ENCODE measurements around the gene WDR74.
A peak's percentile ranks its signal among the peaks of the same experiment; 100 is the strongest.
"Not testable (repeated sequence)": the region's sequence is repeated elsewhere in the genome, so short reads cannot be mapped to it uniquely, and the experiment has no call there.

Gene WDR74

DNA sequence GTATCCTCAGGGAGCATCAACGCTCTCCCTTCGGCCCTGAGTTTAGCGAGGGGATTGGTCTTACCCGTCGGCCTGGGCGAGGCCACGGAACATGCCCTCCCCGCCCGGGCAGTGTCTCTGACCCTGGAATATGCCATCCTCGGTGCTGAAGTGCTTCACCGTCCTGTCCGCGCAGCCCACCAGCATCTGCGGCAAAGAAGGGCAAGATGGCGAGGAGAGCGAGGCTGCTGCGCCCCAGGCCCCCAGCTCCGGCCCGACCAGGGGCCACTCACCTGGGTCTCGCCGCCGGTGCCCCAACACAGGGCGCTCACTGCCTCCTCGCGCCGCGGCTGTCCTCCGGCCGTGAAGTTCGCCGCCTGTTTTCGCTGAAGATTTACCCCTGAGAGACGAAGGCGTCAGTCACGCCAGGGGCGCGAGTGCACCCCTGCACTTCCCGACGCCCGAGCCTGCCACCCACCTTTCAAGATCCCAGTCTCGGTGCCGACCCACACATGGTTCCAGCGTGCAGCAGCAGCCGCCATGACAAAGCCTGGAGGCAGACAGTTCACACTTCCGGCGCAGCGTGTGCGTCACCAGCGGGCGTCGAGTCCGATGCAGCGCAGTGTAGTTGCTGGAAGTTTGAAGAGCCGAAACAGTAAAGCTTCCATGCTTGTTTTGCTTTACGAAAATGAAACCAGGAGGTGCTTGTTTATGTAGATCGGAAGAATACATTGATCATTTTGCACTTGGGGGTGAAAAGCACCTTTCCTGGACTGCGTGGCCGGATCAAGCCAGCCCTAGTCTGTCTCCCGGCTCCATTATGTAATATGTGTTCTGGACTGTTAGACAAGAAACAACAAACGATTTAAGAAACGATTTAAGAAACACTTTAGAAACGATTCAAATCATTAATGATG is at the start of gene WDR74:
Gene WDR74 (minus strand): TSS at position 541 of the 896 bp plus-strand sequence. CDS start 20 bp downstream, at position 521.
- DNase-seq (ENCODE audit: low spot score): peak; percentile 94

DNA sequence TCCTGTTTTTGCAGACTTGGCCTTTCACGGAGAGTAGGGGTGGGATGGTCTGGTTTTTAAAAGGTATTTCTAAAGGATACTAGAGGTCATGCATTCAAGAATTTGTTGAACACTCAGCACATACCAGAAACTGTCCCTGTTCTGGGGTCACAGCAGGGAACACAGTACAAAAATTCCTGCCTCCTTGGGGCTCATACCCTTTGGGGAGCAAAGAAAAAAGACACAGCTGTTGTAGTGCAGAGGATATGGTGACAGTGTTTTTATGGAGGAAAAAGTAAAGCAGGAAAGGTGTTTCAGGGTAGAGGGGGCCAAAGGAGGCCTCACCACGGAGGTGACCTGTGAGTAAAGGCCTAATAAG is 49.7 kb upstream of the WDR74 start:
- DNase-seq (ENCODE audit: low spot score): no peak

DNA sequence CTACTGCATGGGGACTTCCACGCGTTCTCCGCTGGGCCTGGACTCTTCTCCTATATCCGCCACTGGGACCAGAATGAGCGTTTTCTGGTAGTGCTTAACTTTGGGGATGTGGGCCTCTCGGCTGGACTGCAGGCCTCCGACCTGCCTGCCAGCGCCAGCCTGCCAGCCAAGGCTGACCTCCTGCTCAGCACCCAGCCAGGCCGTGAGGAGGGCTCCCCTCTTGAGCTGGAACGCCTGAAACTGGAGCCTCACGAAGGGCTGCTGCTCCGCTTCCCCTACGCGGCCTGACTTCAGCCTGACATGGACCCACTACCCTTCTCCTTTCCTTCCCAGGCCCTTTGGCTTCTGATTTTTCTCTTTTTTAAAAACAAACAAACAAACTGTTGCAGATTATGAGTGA is 49.0 kb upstream of the WDR74 start:
- no peak for DNase-seq (ENCODE audit: low spot score)

DNA sequence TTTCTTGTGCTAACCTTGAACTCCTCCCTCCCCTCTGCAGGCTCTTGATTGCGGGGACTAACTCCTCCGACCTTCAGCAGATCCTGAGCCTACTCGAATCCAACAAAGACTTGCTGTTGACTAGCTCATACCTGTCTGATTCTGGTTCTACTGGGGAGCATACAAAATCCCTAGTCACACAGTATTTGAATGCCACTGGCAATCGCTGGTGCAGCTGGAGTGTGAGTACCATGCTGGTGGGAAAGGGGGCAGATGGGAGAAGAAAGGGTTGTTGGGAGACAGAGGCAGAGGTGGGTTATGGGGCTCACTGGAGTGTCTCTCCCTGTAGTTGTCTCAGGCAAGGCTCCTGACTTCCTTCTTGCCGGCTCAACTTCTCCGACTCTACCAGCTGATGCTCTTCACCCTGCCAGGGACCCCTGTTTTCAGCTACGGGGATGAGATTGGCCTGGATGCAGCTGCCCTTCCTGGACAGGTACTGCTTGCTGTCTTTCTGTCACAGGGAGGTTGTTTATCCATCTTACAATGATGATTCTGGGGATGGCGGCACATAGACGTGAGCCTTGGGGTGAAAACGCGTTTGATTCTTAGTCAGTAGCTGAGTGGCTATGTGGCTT is 45.9 kb upstream of the WDR74 start:
- DNase-seq (ENCODE audit: low spot score): no peak

DNA sequence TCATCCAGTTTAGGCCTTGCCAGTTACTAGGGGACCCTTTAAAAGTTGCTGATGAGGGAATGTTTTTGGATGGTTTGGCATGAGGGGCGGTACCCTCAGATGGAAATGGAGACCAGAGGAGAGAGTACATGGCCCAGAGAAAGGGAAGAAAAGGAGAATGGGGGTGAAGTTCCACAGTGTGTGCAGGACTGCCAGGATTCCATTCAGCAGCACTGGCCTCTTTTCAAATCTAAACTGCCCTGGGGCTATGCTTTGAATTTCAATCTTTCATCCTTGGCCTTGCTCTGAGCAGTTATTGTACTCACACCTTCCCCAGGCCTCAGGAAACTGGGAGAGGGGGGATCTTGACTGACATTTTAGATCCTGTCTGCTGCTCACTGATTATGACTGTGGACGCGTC is 44.3 kb upstream of the WDR74 start:
- peak; percentile 49 for DNase-seq (ENCODE audit: low spot score)

DNA sequence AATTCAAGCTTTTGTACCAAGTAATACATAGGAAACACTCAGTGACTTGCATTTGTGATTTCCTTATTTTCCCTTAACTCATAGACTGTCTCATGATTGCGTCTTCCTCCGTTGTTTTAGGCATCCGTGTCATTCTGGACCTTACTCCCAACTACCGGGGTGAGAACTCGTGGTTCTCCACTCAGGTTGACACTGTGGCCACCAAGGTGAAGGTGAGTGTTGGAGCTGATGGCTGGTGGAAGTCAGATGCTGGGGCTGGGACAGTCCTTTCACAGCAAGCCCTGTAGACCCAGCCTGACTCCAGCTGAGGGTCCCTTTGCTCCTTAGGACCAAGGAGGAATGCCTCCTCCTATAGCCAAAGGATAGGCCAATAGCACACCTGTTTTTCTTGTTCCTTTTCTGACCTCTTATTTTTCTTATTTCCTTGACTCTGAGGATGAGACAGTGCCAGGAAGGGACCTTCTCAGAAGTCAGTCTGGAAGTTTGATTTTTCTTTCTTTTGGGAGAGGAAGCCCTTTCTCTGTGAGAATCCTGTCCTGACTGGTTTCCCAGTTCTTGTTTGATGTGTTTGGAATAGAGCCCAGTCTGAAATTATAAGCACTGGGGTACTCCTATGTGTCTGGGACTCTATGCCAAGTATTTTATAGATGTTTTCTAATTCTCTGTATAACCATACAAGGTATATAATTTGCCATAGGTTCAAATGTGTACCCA is 43.6 kb upstream of the WDR74 start:
- DNase-seq (ENCODE audit: low spot score): no peak

DNA sequence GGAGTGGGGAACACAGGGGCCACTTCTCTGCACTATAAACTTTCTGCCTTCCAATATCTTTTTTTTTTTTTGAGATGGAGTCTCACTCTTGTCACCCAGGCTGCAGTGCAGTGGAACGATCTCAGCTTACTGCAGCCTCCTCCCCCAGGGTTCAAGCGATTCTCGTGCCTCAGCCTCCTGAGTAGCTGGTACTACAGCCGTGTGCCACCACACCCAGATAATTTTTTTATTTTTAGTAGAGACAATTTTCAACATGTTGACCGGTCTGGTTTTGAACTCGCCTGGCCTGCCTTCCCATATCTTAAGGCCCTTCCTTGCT is 43.0 kb upstream of the WDR74 start:
- DNase-seq (ENCODE audit: low spot score): no peak

DNA sequence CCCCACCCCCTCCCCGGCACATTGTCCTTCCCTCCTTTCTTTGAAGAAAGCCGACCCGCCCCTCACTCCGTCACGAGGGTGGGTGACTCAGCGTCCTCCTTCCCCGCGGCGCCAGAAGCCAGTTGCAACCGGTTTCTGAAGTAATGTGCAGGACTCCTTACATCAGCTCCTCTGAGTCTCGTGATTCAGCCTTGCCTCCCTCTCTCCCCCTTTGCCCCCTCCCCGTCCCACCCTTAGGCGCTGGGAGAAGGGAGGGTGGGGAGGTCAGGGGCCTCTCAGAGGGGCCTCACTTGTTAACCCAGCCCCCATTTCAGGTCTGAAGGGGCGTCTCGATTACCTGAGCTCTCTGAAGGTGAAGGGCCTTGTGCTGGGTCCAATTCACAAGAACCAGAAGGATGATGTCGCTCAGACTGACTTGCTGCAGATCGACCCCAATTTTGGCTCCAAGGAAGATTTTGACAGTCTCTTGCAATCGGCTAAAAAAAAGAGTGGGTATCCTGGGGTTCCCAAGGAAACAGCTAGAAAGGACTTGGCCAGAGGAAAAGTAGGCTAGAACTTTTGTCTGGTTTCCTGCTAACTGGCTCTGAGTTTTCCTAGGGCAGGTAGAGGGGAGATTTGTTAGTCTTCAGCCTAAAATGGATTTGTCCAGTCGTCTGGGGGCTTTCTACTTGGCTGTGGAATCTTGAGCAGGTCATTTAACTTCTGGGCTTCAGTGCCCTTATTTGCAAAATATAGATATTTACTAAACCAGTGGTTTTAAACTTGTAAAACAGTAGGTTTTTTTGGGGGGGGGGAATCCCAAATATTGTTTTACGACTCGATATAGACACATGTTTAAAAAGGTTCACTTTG is 42.4 kb upstream of the WDR74 start:
- peak; percentile 83 for DNase-seq (ENCODE audit: low spot score)

DNA sequence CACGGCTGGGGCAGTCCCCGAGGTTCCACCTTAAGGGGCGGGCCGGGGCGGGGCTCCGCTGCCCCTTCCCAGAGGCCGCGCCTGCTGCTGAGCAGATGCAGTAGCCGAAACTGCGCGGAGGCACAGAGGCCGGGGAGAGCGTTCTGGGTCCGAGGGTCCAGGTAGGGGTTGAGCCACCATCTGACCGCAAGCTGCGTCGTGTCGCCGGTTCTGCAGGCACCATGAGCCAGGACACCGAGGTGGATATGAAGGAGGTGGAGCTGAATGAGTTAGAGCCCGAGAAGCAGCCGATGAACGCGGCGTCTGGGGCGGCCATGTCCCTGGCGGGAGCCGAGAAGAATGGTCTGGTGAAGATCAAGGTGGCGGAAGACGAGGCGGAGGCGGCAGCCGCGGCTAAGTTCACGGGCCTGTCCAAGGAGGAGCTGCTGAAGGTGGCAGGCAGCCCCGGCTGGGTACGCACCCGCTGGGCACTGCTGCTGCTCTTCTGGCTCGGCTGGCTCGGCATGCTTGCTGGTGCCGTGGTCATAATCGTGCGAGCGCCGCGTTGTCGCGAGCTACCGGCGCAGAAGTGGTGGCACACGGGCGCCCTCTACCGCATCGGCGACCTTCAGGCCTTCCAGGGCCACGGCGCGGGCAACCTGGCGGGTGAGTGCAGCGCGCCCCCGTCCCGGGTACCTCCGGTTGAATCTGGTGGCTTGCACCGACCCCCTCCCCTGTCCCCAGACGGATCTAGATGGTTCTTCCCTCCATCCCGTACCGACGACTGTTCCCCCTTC is 41.6 kb upstream of the WDR74 start, which contains the start of gene SLC3A2:
Gene SLC3A2 (plus strand): TSS at position 94 of the 776 bp plus-strand sequence. CDS start 128 bp downstream, at position 222.
- DNase-seq (ENCODE audit: low spot score): peak; percentile 88

DNA sequence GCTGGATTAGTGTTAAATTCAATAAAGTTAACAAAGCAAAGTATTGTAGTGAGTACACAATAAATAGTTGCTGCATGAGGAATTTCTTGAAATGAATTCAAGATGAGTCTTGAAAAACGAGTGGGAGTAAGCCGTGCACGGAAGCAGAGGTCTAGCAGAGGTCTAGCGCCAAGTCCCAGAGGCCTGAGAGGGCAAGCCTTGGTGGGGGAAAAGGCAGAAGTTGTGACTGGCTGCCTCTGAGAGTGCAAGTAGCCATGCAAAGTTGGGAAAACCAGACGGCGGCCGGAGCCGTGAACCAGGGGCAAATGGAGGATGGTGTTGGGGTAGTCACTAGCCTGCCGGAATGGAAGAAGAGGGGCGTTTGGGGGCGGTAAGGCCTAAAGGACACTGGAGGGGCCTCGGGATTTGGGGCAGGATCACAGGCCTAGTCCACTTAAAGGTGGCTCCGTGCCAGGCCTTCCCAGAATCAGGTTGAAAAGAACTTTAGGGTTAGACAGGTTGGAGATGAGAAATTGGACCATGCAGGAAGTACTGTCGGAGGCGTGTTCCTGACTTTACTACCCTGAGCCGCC is 40.9 kb upstream of the WDR74 start:
- DNase-seq (ENCODE audit: low spot score): no peak

DNA sequence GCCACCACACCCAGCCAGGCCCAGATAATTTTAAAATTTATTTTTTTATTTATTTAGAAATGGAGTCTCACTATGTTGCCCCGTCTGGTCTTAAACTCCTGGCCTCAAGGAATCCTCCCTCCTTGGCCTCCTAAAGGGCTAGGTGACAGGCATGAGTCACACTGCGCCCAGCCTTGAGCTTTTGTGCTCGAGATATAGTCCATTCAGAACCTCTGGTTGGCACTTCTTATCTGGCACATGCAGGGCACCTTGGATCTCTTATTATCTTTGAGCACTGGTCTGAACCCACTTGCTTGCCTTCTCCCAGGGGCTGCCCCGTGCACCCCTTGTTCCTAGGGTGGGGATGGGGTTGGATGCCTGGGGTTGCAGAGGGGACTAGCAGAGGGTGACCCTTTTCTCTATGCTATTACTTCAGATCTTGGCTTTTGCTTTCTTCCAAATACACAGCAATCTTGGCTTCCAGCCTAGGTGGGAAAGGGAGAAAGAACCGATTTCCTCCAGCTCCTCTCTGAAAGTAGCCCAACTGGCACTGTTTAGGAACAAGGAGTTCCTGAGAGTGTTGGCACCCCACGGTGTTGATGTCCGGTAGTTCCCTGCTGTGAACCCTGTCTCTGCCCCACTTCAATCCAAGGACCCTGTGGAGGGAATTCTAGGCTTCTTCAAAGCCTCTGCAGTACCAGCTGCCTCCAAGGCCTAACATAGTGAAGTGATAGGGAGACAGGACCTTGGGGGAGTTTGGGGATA is 40.0 kb upstream of the WDR74 start:
- DNase-seq (ENCODE audit: low spot score): peak; percentile 62

DNA sequence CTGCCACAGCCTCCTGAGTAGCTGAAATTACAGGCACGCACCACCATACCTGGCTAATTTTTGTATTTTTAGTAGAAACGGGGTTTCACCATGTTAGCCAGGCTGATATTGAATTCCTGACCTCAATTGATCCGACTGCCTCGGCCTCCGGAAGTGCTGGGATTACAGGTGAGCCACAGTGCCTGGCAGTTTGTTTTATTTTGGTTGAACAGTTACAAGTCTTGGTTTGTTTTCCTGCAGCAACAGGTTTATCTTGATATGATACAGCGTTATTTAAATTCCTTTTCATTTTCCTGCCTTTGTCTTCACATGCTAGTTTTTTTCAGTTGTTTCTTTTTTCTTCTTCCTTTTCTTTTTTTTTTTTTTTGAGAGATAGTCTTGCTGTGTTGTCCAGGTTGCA is 37.3 kb upstream of the WDR74 start:
- no peak for DNase-seq (ENCODE audit: low spot score)

DNA sequence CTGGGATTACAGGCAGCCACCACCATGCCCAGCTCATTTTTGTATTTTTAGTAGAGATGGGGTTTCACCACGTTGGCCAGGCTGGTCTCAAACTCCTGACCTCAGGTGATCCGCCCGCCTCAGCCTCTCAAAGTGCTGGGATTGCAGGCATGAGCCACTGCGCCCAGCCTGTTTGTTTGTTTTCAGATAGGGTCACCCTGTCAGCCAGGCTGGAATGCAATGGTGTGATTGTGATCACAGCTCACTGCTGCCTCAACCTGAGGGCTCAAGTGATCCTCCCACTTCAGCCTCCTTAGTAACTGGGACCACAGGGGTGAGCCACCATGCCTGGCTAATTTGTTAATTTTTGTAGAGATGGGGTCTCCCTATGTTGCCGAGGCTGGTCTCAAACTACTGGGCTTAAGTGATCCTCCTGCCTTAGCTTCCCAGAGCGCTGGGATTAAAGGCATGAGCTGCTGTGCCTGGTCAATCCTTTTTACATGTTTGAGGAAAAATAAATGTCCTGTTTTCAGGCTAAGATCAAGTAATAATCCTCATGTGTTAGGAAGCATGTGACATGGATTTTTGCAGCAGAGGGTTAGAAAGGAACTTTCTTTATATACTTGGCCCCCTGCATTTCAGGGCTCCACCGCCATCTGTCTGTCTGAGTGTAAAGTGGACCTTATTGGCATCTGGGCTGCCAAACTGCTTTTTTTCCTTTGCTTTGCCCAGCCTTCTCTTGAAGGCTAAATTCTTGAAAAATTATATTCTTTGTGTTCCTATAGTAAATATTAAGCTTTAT is 36.5 kb upstream of the WDR74 start:
- DNase-seq (ENCODE audit: low spot score): no peak

DNA sequence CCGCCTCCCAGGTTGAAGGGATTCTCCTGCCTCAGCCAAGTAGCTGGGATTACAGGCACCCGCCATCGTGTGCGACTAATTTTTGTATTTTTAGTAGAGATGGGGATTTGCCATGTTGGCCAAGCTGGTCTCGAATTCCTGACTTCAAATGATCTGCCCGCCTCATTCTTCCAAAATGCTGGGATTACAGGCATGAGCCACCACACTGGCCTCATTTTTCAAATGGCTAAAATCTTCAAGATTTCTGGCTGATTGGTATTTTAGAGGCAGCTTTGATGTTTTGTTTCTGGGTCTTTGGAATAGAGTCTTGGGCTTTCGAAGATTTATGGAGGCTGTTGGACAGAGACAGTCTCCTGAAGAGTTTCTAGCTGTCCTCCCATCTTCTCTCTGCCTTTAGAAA is 35.5 kb upstream of the WDR74 start:
- no peak for DNase-seq (ENCODE audit: low spot score)

DNA sequence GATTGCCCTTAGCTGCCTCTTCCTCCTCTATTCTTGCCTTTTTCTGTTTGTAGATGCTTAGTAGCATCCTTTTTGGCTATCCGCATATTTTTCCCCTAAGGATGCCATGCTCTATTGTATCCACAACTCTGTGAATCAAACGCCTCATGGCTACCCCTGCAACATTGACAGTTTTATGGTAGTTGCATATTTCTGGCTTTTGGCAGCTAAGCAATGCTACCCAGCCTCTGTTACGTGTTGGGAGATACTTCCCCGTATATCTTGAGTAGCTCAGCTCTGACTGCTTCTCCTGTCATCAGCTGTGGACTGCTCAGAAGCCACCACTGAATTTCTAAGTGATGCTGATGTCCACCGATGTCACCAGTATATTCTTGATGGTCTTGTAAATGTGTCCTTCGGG is 26.2 kb upstream of the WDR74 start:
- no peak for DNase-seq (ENCODE audit: low spot score)

DNA sequence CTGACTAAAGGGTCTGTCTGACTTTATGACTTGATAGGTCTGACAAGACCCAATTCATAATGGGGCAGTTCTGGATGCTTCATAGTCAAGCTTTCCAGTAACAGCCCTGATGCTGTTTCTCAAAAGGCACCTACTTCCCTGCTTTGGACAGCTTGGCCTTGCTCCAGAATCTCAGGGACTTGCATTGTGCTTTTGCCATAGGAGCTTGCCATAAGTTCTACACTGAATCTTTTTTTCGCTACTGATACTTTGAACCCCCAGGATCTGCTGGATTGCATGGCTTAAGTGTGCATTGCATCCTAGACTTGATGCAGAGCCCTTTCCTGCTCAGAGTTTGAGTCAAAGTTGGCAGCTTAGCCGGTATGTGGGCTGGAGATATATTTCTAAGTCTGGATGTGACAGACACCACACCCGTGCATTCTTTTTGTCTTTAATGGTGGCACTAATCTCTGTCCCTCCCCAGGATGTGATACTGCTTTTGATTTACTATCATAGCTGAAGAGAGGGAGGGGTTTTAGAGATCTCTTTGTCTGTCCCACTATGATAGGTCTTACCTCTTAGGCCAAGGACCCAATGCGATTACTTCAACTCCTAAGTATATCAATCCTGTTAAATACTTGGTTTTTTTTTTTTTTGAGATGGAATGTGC is 24.4 kb upstream of the WDR74 start:
- no peak for DNase-seq (ENCODE audit: low spot score)

DNA sequence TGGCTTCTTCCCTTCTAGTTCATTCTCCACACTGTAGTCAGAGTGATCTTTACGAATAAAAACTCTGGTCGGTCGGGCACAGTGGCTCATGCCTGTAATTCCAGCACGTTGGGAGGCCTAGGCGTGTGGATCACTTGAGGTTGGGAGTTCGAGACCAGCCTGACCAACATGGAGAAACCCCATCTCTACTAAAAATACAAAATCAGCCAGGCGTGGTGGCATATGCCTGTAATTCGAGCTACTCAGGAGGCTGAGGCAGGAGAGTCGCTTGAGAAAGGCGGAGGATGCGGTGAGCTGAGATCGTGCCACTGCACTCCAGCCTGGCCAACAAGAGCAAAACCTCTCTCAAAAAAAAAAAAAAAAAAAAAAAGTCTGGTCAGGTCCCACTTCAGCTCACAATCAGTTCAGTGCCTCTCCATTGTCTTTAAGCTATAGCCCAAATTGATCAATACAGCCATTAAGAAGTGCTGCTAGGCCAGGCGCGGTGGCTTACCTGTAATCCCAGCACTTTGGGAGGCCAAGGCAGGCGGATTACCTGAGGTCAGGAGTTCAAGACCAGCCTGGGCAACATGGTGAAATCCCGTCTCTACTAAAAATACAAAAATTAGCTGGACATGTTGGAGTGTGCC is 22.3 kb upstream of the WDR74 start:
- not testable (repeated sequence) for DNase-seq (ENCODE audit: low spot score)

DNA sequence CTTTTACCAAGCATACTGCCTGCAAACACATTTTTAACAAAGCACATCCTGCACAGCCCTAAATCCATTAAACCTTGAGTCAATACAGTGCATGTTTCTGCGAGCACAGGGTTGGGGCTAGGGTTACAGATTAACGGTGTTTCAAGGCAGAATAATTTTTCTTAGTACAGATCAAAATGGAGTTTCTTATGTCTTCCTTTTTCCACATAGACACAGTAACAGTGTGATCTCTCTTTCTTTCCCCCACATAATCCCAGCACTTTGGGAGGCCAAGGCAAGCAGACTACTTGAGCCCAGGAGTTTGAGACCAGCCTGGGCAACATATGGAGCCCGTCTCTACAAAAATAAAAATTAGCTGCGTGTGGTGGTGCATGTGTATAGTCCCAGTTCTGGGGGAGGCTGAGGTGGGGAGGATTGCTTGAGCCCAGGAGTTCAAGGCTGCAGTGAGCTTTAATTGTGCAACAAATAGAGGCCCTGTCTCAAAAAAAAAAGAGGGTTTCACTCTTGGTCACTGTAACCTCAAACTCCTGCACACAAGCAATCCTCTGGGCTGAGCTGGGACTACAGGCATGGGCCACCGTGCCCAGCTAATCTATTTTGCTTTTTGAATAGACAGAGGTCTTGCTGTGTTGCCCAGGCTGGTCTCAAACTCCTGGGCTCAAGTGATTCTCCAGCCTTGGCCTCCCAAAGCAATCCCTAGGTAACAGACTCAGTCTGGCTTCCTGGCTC is 21.6 kb upstream of the WDR74 start:
- DNase-seq (ENCODE audit: low spot score): no peak

Measured in globus pallidus (tissue), 1 donor.